IMR-90 (cell line): Measurements from ENCODE around the gene DCC. TPM values are rescaled to one million over a fixed set of nuclear protein-coding genes. Genes with fewer than 3 reads are reported as not detected.

Experiments
- ATAC-seq: fragments of 200-7000 bp; cut with Tn5 transposase; 2 replicates; pipeline ENCODE4 v1.9.1; 2020; ENCODE audit warnings: low read depth, mild to moderate bottlenecking, moderate library complexity
- BruUV-seq: library from RNA; stranded (reverse); fragments of 400-500 nt; replicated peaks from 2 replicates; lab custom pipeline; 2021; lab: Mats Ljungman, UMichigan
- CTCF ChIA-PET: fragments of 300-600 bp; formaldehyde crosslinking; extraction: SDS; loops from one replicate; lab custom pipeline; 2021; ENCODE audit warnings: antibody characterized with exemption; lab: Yijun Ruan, JAX
- POLR2A ChIA-PET: fragments of 300-600 bp; sonication (Branson Sonifier 250); formaldehyde crosslinking; loops from one replicate; lab custom pipeline; 2022; ENCODE audit warnings: antibody characterized with exemption; ENCODE audit not compliant: unreplicated experiment; lab: Charles Lee
- DNase-seq: peaks from one replicate; pipeline ENCODE4 v3.0.0; 2013
- H2AFZ ChIP-seq: replicated peaks from 2 replicates; pipeline ENCODE3; 2013; ENCODE audit warnings: low read length, mild to moderate bottlenecking; ENCODE audit not compliant: poor library complexity
- H2AK5ac ChIP-seq: 2 replicates; pipeline ENCODE4 v1.6.1; 2013; ENCODE audit warnings: low read depth, low read length, inconsistent platforms
- H2AK9ac ChIP-seq: replicated peaks from 2 replicates; pipeline ENCODE3; 2013; ENCODE audit warnings: mild to moderate bottlenecking, low read depth, low read length, moderate library complexity; ENCODE audit not compliant: poor library complexity
- H2BK120ac ChIP-seq: 2 replicates; pipeline ENCODE4 v1.6.1; 2013; ENCODE audit warnings: low read depth, low read length, inconsistent platforms
- H2BK15ac ChIP-seq: 3 replicates; pipeline ENCODE4 v1.6.1; 2013; ENCODE audit warnings: low read depth, low read length, inconsistent platforms
- H2BK20ac ChIP-seq: 2 replicates; pipeline ENCODE4 v1.6.1; 2013; ENCODE audit warnings: low read depth, mild to moderate bottlenecking, inconsistent platforms, low read length, moderate library complexity
- H2BK5ac ChIP-seq: 2 replicates; pipeline ENCODE4 v1.6.1; 2013; ENCODE audit warnings: mild to moderate bottlenecking, low read depth, low read length, inconsistent platforms; ENCODE audit not compliant: poor library complexity, severe bottlenecking
- H3K14ac ChIP-seq: replicated peaks from 2 replicates; pipeline ENCODE4 v1.6.1; 2013; ENCODE audit warnings: low read depth, low read length, inconsistent platforms
- H3K18ac ChIP-seq: 2 replicates; pipeline ENCODE4 v1.6.1; 2013; ENCODE audit warnings: low read depth, low read length, control low read depth
- H3K23ac ChIP-seq: 2 replicates; pipeline ENCODE4 v1.6.1; 2013; ENCODE audit warnings: low read depth, low read length, inconsistent platforms
- H3K27ac ChIP-seq: 2 replicates; pipeline ENCODE4 v1.5.1; 2013; ENCODE audit warnings: mild to moderate bottlenecking, control low read depth, low read length; ENCODE audit not compliant: insufficient read depth
- H3K27me3 ChIP-seq: 2 replicates; pipeline ENCODE4 v1.6.1; 2013; ENCODE audit warnings: low read length; ENCODE audit not compliant: control insufficient read depth, insufficient read depth
- H3K36me3 ChIP-seq: 2 replicates; pipeline ENCODE4 v1.6.1; 2013; ENCODE audit warnings: low read length, mixed read lengths; ENCODE audit not compliant: control insufficient read depth, insufficient read depth
- H3K4ac ChIP-seq: 2 replicates; pipeline ENCODE4 v1.6.1; 2013; ENCODE audit warnings: low read depth, low read length, inconsistent platforms
- H3K4me1 ChIP-seq: 2 replicates; pipeline ENCODE4 v1.6.1; 2013; ENCODE audit warnings: low read length, mixed read lengths; ENCODE audit not compliant: control insufficient read depth, insufficient read depth
- H3K4me2 ChIP-seq: 2 replicates; pipeline ENCODE4 v1.6.1; 2013; ENCODE audit warnings: low read depth, mild to moderate bottlenecking, control low read depth, low read length, moderate library complexity
- H3K4me3 ChIP-seq: 2 replicates; pipeline ENCODE4 v1.5.1; 2013; ENCODE audit warnings: low read depth, mild to moderate bottlenecking, control low read depth, low read length, moderate library complexity; ENCODE audit not compliant: insufficient read depth
- H3K56ac ChIP-seq: 2 replicates; pipeline ENCODE4 v1.6.1; 2013; ENCODE audit warnings: low read length, inconsistent platforms; ENCODE audit not compliant: insufficient read depth; ENCODE audit errors: extremely low read depth
- H3K79me1 ChIP-seq, 2 experiments: 2 replicates each; pipeline ENCODE4 v1.6.1; 2013; ENCODE audit warnings: low read length in 2 of 2, inconsistent platforms in 1 of 2, low read depth in 1 of 2
- H3K9ac ChIP-seq: 2 replicates; pipeline ENCODE4 v1.6.1; 2013; ENCODE audit warnings: low read depth, low read length, control low read depth
- H3K9me1 ChIP-seq: 2 replicates; pipeline ENCODE4 v1.6.1; 2013; ENCODE audit warnings: low read length, inconsistent platforms; ENCODE audit not compliant: insufficient read depth
- H3K9me3 ChIP-seq: 2 replicates; pipeline ENCODE4 v1.6.1; 2013; ENCODE audit warnings: low read length; ENCODE audit not compliant: control insufficient read depth, insufficient read depth
- H4K20me1 ChIP-seq: 2 replicates; pipeline ENCODE4 v1.6.1; 2013; ENCODE audit warnings: low read length, inconsistent platforms; ENCODE audit not compliant: insufficient read depth
- H4K5ac ChIP-seq: 2 replicates; pipeline ENCODE4 v1.6.1; 2013; ENCODE audit warnings: mild to moderate bottlenecking, low read depth, low read length, control low read depth
- H4K8ac ChIP-seq, 2 experiments: 2 replicates each; pipeline ENCODE4 v1.6.1; 2013; ENCODE audit warnings: low read depth in 2 of 2, low read length in 2 of 2, control low read depth in 1 of 2, inconsistent platforms in 1 of 2
- H4K91ac ChIP-seq: 2 replicates; pipeline ENCODE4 v1.6.1; 2013; ENCODE audit warnings: low read depth, low read length, inconsistent platforms; ENCODE audit not compliant: insufficient read depth
- BHLHE40 ChIP-seq: fragments of 150-350 bp; IDR thresholded peaks from 2 replicates; pipeline ENCODE4 v1.6.1; 2016; ENCODE audit warnings: mild to moderate bottlenecking, low read depth, low read length
- CEBPB ChIP-seq: IDR thresholded peaks from 2 replicates; pipeline ENCODE4 v1.6.1; 2012; ENCODE audit warnings: low read depth, low read length, improper control_type of control experiment
- CHD1 ChIP-seq: IDR thresholded peaks from 2 replicates; pipeline ENCODE4 v1.6.1; 2012; ENCODE audit warnings: low read depth, low read length, improper control_type of control experiment
- FOS ChIP-seq: fragments of 150-350 bp; IDR thresholded peaks from 2 replicates; pipeline ENCODE4 v1.6.1; 2016; ENCODE audit warnings: low read depth, low read length
- MAFK ChIP-seq: IDR thresholded peaks from 2 replicates; pipeline ENCODE4 v1.6.1; 2012; ENCODE audit warnings: low read depth, low read length, improper control_type of control experiment
- MAZ ChIP-seq: IDR thresholded peaks from 2 replicates; pipeline ENCODE4 v1.6.1; 2012; ENCODE audit warnings: low read depth, mild to moderate bottlenecking, low read length, improper control_type of control experiment, moderate library complexity, borderline replicate concordance
- MXI1 ChIP-seq: IDR thresholded peaks from 2 replicates; pipeline ENCODE4 v1.6.1; 2012; ENCODE audit warnings: low read depth, mild to moderate bottlenecking, low read length, moderate library complexity, borderline replicate concordance
- NFE2L2 ChIP-seq: fragments of 150-350 bp; IDR thresholded peaks from 2 replicates; pipeline ENCODE4 v1.6.1; 2016; ENCODE audit warnings: low read depth, mild to moderate bottlenecking, low read length
- POLR2A ChIP-seq: IDR thresholded peaks from 2 replicates; pipeline ENCODE4 v1.6.1; 2012; ENCODE audit warnings: mild to moderate bottlenecking, low read depth, low read length
- RAD21 ChIP-seq: IDR thresholded peaks from 2 replicates; pipeline ENCODE4 v1.6.1; 2012; ENCODE audit warnings: low read length, improper control_type of control experiment
- RCOR1 ChIP-seq: IDR thresholded peaks from 2 replicates; pipeline ENCODE4 v1.6.1; 2012; ENCODE audit warnings: mild to moderate bottlenecking, low read length, improper control_type of control experiment; ENCODE audit not compliant: insufficient replicate concordance
- RFX5 ChIP-seq: IDR thresholded peaks from 2 replicates; pipeline ENCODE4 v1.8.0; 2012; ENCODE audit warnings: low read depth, mild to moderate bottlenecking, low read length, moderate library complexity
- SMC3 ChIP-seq: fragments of 150-350 bp; IDR thresholded peaks from 2 replicates; pipeline ENCODE4 v1.6.1; 2016; ENCODE audit warnings: low read depth, mild to moderate bottlenecking, antibody characterized with exemption, low read length, moderate library complexity
- USF2 ChIP-seq: fragments of 150-350 bp; IDR thresholded peaks from 2 replicates; pipeline ENCODE4 v1.6.1; 2017; ENCODE audit warnings: mild to moderate bottlenecking, antibody characterized with exemption, low read length, low read depth
- WGBS, 2 experiments: methylation state at CpG; one replicate each; pipeline versions ENCODE4 v1.1.5 to v1.1.7; 2013; ENCODE audit warnings: missing lambda C conversion rate in 2 of 2; ENCODE audit not compliant: insufficient read length in 1 of 2; ENCODE audit errors: extremely low coverage in 2 of 2; 5-methylcytosine and 5-hydroxymethylcytosine counted together
- dilution Hi-C: fragments of 300-500 bp; cut with HindIII; formaldehyde crosslinking; loops from one replicate; pipeline ENCODE4 v1.14.3; 2018; ENCODE audit warnings: low sequenced_read_pairs; ENCODE audit not compliant: unreplicated experiment
- in situ Hi-C: fragments of 300-500 bp; cut with MboI; formaldehyde crosslinking; loops from 3 replicates; pipeline ENCODE4 v1.14.3; 2019; ENCODE audit warnings: low sequenced_read_pairs, inconsistent platforms, mixed read lengths
- intact Hi-C: fragments of 100-400 bp; cut with micrococcal nuclease; formaldehyde crosslinking; loops from 2 replicates; pipeline ENCODE4 v1.10.0; 2022
- polyA plus RNA-seq, 3 experiments: library from polyadenylated mRNA; depleted of rRNA; stranded (reverse); fragments of >200 nt; gene quantifications; 2 replicates each; pipeline ENCODE4 v1.2.3, GENCODE V29; 2012; ENCODE audit warnings: low replicate concordance in 1 of 3
- total RNA-seq: library from RNA; depleted of rRNA; stranded (reverse); fragments of >200 nt; gene quantifications from 2 replicates; pipeline ENCODE4 v1.2.3, GENCODE V29; 2012
- TF ChIP-seq, protein P1 (sequence below): conservative IDR thresholded peaks from 2 replicates; pipeline ENCODE4 v1.5.1; 2012; ENCODE audit warnings: mild to moderate bottlenecking, low read depth, low read length, improper control_type of control experiment
- TF ChIP-seq, protein P2 (sequence below): fragments of 150-350 bp; IDR thresholded peaks from 2 replicates; pipeline ENCODE4 v1.6.1; 2016; ENCODE audit warnings: low read depth, mild to moderate bottlenecking, low read length, moderate library complexity, borderline replicate concordance

DCC gene
- total and polyA plus RNA-seq, 2 of the 4 experiments (the other 2 are of a cell fraction), result 0.31 to 0.54 TPM

DNA sequence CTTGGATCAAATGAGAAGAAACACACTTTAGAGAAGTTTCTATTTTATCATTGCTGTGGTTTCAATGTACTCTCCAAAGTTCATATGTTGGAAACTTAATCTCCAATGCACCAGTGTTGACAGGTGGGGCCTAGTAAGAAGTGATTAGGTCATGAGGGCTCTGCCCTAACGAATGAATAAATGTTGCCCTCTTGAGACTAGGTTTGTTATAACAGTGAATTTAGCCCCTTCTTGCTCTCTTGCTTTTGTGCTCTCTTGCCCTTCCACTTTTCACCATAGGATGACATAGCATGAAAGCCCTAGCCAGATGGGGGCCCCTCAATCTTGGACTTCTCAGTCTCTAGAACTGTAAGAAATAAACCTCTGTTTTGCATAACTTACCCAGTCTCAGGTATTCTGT, 664.8 kb downstream of the DCC start:
- Histone ChIP-seq H2BK20ac (no peak overlapping the region), H2BK5ac (no peak overlapping the region), H3K9me3 (peaks cover 2% of the 10 kb centered on the region; the same call in 1 of the 2 replicates), H3K9me1 (no peaks in the 10 kb centered on the region), H3K4me2 (no peak overlapping the region), H3K14ac (no peak overlapping the region), H3K27ac (no peak overlapping the region), H2BK15ac (no peak overlapping the region), H2AK9ac (no peak overlapping the region), H2BK120ac (no peak overlapping the region), H4K91ac (no peak overlapping the region), H3K27me3 (no peaks in the 10 kb centered on the region), H3K56ac (no peak overlapping the region), H3K18ac (no peak overlapping the region), H2AK5ac (no peak overlapping the region), H3K23ac (no peak overlapping the region), H4K20me1 (no peaks in the 10 kb centered on the region), H3K9ac (no peak overlapping the region), H4K5ac (no peak overlapping the region), H2AFZ (no peak overlapping the region), H4K8ac (no peak overlapping the region), H3K79me1 (no peaks in the 10 kb centered on the region), H3K36me3 (no peaks in the 10 kb centered on the region), H3K4me1 (no peaks in the 10 kb centered on the region), H3K4ac (no peak overlapping the region), H3K4me3 (no peak overlapping the region)
- intact Hi-C loops, result no loop called here
- no CpG with 5 or more reads among the region's 1 CpG for WGBS, 2 experiments
- TF ChIP-seq USF2 (no peak), SMC3 (no peak), RCOR1 (no peak), RFX5 (no peak), MAZ (no peak), RAD21 (no peak), FOS (no peak), CEBPB (no peak), POLR2A (no peak), MXI1 (no peak), NFE2L2 (no peak), BHLHE40 (no peak), CHD1 (no peak), MAFK (no peak)
- TF ChIP-seq, protein P1, sequence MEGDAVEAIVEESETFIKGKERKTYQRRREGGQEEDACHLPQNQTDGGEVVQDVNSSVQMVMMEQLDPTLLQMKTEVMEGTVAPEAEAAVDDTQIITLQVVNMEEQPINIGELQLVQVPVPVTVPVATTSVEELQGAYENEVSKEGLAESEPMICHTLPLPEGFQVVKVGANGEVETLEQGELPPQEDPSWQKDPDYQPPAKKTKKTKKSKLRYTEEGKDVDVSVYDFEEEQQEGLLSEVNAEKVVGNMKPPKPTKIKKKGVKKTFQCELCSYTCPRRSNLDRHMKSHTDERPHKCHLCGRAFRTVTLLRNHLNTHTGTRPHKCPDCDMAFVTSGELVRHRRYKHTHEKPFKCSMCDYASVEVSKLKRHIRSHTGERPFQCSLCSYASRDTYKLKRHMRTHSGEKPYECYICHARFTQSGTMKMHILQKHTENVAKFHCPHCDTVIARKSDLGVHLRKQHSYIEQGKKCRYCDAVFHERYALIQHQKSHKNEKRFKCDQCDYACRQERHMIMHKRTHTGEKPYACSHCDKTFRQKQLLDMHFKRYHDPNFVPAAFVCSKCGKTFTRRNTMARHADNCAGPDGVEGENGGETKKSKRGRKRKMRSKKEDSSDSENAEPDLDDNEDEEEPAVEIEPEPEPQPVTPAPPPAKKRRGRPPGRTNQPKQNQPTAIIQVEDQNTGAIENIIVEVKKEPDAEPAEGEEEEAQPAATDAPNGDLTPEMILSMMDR, result no peak
- TF ChIP-seq, protein P2, sequence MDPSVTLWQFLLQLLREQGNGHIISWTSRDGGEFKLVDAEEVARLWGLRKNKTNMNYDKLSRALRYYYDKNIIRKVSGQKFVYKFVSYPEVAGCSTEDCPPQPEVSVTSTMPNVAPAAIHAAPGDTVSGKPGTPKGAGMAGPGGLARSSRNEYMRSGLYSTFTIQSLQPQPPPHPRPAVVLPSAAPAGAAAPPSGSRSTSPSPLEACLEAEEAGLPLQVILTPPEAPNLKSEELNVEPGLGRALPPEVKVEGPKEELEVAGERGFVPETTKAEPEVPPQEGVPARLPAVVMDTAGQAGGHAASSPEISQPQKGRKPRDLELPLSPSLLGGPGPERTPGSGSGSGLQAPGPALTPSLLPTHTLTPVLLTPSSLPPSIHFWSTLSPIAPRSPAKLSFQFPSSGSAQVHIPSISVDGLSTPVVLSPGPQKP, result no peak
- ATAC-seq, result no peak
- in situ Hi-C loops, result no loop called here
- BruUV-seq, result no TSS peak
- ChIA-PET POLR2A (no interaction called here), CTCF (no interaction called here)
- dilution Hi-C loops, result no loop called here
- no peak for DNase-seq
